HEK293 (cell line): ENCODE results near the gene RAD21L1.

Source experiments
- BCL11A ChIP-seq: fragments of 450-650 bp; formaldehyde crosslinking; IDR thresholded peaks from 2 replicates; pipeline ENCODE4 v1.5.1; 2016; ENCODE audit warnings: low read depth, missing biosample characterization, missing genetic modification characterization
- CTCF ChIP-seq: fragments of 450-650 bp; formaldehyde crosslinking; IDR thresholded peaks from 2 replicates; pipeline ENCODE4 v1.5.1; 2016; ENCODE audit warnings: missing biosample characterization, missing genetic modification characterization
- KLF10 ChIP-seq: fragments of 450-650 bp; IDR thresholded peaks from 2 replicates; pipeline ENCODE4 v1.5.1; 2018; ENCODE audit warnings: missing biosample characterization, mild to moderate bottlenecking, missing genetic modification characterization
- PRDM4 ChIP-seq: fragments of 450-650 bp; formaldehyde crosslinking; IDR thresholded peaks from 2 replicates; pipeline ENCODE4 v1.5.1; 2017; ENCODE audit warnings: missing biosample characterization, missing genetic modification characterization
- REST ChIP-seq: fragments of 450-650 bp; formaldehyde crosslinking; IDR thresholded peaks from 2 replicates; pipeline ENCODE4 v1.5.1; 2016; ENCODE audit warnings: missing biosample characterization, missing genetic modification characterization
- ZBTB17 ChIP-seq: fragments of 450-650 bp; formaldehyde crosslinking; IDR thresholded peaks from 2 replicates; pipeline ENCODE4 v1.5.1; 2016; ENCODE audit warnings: missing biosample characterization, missing genetic modification characterization
- ZBTB44 ChIP-seq: fragments of 450-650 bp; IDR thresholded peaks from 2 replicates; pipeline ENCODE4 v1.5.1; 2018; ENCODE audit warnings: missing biosample characterization, mild to moderate bottlenecking, missing genetic modification characterization
- ZBTB49 ChIP-seq: fragments of 450-650 bp; formaldehyde crosslinking; IDR thresholded peaks from 2 replicates; pipeline ENCODE4 v1.5.1; 2016; ENCODE audit warnings: missing biosample characterization, missing genetic modification characterization, low read depth
- ZBTB6 ChIP-seq: fragments of 450-650 bp; formaldehyde crosslinking; IDR thresholded peaks from 2 replicates; pipeline ENCODE4 v1.5.1; 2017; ENCODE audit warnings: missing biosample characterization, missing genetic modification characterization
- ZBTB8A ChIP-seq: fragments of 450-650 bp; formaldehyde crosslinking; IDR thresholded peaks from 2 replicates; pipeline ENCODE4 v1.5.1; 2016; ENCODE audit warnings: missing biosample characterization, missing genetic modification characterization
- ZNF174 ChIP-seq: fragments of 450-650 bp; formaldehyde crosslinking; IDR thresholded peaks from 2 replicates; pipeline ENCODE4 v1.5.0; 2017; ENCODE audit warnings: missing biosample characterization, mild to moderate bottlenecking, missing genetic modification characterization
- ZNF19 ChIP-seq: fragments of 450-650 bp; formaldehyde crosslinking; IDR thresholded peaks from 2 replicates; pipeline ENCODE4; 2016; ENCODE audit warnings: missing biosample characterization, missing genetic modification characterization, low read depth
- ZNF26 ChIP-seq: fragments of 450-650 bp; formaldehyde crosslinking; IDR thresholded peaks from 2 replicates; pipeline ENCODE4 v1.5.1; 2016; ENCODE audit warnings: missing biosample characterization, missing genetic modification characterization
- ZNF350 ChIP-seq: fragments of 450-650 bp; formaldehyde crosslinking; IDR thresholded peaks from 2 replicates; pipeline ENCODE4 v1.5.0; 2017; ENCODE audit warnings: missing biosample characterization, mild to moderate bottlenecking, missing genetic modification characterization
- ZNF433 ChIP-seq: fragments of 450-650 bp; formaldehyde crosslinking; IDR thresholded peaks from 2 replicates; pipeline ENCODE4 v1.5.1; 2016; ENCODE audit warnings: missing biosample characterization, missing genetic modification characterization, low read depth
- ZNF670 ChIP-seq: fragments of 450-650 bp; formaldehyde crosslinking; IDR thresholded peaks from 2 replicates; pipeline ENCODE4 v1.5.1; 2016; ENCODE audit warnings: missing biosample characterization, missing genetic modification characterization, low read depth
- ZNF785 ChIP-seq: fragments of 450-650 bp; formaldehyde crosslinking; IDR thresholded peaks from 2 replicates; pipeline ENCODE4 v1.5.1; 2016; ENCODE audit warnings: missing biosample characterization, missing genetic modification characterization
- ZNF791 ChIP-seq: fragments of 450-650 bp; formaldehyde crosslinking; IDR thresholded peaks from 2 replicates; pipeline ENCODE4 v1.5.1; 2016; ENCODE audit warnings: missing biosample characterization, missing genetic modification characterization
- ZSCAN18 ChIP-seq: fragments of 450-650 bp; formaldehyde crosslinking; IDR thresholded peaks from 2 replicates; pipeline ENCODE4 v1.5.1; 2016; ENCODE audit warnings: missing biosample characterization, missing genetic modification characterization
- ZSCAN23 ChIP-seq: fragments of 450-650 bp; formaldehyde crosslinking; IDR thresholded peaks from 2 replicates; pipeline ENCODE4 v1.5.1; 2016; ENCODE audit warnings: missing biosample characterization, missing genetic modification characterization

The RAD21L1 gene

GRCh38 chr20:1266167-1266973, 40.5 kb downstream of the RAD21L1 start, which contains the start of gene SNPH (continued):
- TF ChIP-seq ZBTB6 (tag by site-specific recombination) = no peak
- TF ChIP-seq ZNF26 (tag by site-specific recombination) = no peak
- no peak for TF ChIP-seq ZSCAN23 (tag by site-specific recombination)
- TF ChIP-seq ZNF785 = no peak
- TF ChIP-seq ZNF350 (tag by site-specific recombination) = no peak
- TF ChIP-seq ZBTB44 = 0 out of 2 replicates have a peak, but pooled peaks have one; percentile 29
- TF ChIP-seq ZBTB49 = no peak
- TF ChIP-seq ZBTB17 (tag by site-specific recombination) = peak; percentile 53
- TF ChIP-seq PRDM4 (tag by site-specific recombination) = no peak
- TF ChIP-seq ZNF433 (tag by site-specific recombination) = no peak
- 0 out of 2 replicates have a peak, but pooled peaks have one; percentile 24 for TF ChIP-seq REST (tag by site-specific recombination)
- no peak for TF ChIP-seq ZNF670 (tag by site-specific recombination)
- TF ChIP-seq BCL11A (tag by site-specific recombination) = no peak
- no peak for TF ChIP-seq ZSCAN18 (tag by site-specific recombination)
- TF ChIP-seq ZNF19 (tag by site-specific recombination) = no peak
- no peak for TF ChIP-seq ZNF791
- no peak for TF ChIP-seq KLF10 (tag by site-specific recombination)
- TF ChIP-seq CTCF = peak; percentile 41; the same call in 1 of the 2 replicates
- no peak for TF ChIP-seq ZBTB8A (tag by site-specific recombination)
- TF ChIP-seq ZNF174 = no peak
